GM18858 (cell line): Measurements from ENCODE around the gene LPCAT3.
"Not testable (repeated sequence)": the region's sequence is repeated elsewhere in the genome, so short reads cannot be mapped to it uniquely, and the experiment has no call there.

ENCODE experiments used
- ATAC-seq: cut with Tn5 transposase; IDR thresholded peaks from one replicate; pipeline ENCODE4 v1.9.1; 2021; ENCODE audit not compliant: unreplicated experiment

The LPCAT3 gene, protein sequence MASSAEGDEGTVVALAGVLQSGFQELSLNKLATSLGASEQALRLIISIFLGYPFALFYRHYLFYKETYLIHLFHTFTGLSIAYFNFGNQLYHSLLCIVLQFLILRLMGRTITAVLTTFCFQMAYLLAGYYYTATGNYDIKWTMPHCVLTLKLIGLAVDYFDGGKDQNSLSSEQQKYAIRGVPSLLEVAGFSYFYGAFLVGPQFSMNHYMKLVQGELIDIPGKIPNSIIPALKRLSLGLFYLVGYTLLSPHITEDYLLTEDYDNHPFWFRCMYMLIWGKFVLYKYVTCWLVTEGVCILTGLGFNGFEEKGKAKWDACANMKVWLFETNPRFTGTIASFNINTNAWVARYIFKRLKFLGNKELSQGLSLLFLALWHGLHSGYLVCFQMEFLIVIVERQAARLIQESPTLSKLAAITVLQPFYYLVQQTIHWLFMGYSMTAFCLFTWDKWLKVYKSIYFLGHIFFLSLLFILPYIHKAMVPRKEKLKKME

DNA sequence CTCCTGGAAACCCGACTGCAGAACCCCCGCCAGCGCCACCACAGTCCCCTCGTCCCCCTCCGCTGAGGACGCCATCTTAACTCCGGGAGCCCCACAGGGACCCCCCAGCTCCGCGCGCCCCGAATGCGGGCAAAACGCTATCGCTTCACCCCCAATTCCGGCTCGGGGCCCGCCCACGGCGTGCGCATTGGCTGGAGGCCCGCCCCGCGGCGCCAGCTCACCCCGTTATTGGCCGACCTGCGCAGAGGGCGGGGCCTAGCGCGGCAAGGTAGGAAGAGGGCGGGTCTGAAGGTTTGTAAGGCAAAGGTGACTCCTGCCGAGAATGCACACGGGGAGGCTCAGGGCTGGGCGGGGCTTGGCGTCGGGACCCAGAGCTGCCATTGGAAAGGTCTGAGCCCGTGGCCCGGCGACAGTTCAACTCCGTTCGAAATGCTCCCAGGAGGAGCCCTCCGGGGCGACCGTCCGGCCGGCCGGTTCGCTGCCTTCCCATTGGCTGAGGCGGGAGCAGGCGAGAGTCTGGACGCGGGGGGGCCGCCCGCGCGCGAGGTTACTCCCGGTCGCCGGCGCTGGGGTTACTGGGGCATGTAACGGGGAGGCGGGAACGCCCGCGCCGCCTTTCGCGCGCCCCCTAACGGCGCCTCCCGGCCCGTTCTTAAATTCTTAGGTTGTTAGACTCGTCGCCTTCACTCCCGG is at the start of gene LPCAT3:
TSS of gene LPCAT3 (minus strand) at position 127 of the 693 bp plus-strand sequence. CDS start at position 75, 52 bp downstream.
- peak; percentile 69 for ATAC-seq

DNA sequence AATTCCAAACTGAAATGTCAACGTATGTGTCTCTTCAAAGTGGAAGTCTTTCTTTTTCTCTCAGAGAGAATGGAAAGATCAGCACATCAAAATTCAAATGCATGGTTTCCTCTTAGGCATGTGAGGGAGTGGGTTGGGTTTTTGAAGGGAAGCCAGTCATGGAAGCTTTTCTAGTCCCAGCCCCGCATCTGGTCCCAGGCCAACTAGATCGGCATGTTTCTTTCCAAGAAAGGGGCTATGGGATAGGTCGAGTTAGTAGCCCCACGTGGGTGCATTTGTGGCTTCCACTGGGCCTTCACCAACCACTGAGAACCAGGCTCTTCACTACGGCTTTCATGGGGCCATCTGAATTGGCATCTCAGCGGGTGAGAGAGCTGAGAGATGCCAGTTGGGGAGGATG is 48.8 kb upstream of the LPCAT3 start:
- ATAC-seq, result no peak

DNA sequence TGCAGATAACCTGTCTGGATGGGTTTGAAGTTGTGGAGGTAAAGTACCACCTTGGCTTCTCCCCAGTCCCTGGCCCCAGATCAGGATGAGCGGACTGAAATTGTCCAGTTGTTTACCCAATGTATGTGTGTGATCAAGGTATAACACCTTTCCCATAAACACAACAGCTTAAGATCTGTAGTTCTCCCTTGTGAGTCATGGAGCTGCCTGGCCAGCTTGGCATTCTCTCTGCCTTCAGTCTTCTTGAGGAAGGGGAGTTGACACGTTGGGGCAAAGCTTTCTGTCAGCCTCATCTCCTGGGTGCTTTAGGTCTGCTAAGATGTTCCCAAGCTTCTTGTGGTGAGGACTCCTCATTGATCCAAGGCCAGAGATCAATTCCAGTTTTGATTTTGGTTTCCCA is 48.3 kb upstream of the LPCAT3 start:
- no peak for ATAC-seq

DNA sequence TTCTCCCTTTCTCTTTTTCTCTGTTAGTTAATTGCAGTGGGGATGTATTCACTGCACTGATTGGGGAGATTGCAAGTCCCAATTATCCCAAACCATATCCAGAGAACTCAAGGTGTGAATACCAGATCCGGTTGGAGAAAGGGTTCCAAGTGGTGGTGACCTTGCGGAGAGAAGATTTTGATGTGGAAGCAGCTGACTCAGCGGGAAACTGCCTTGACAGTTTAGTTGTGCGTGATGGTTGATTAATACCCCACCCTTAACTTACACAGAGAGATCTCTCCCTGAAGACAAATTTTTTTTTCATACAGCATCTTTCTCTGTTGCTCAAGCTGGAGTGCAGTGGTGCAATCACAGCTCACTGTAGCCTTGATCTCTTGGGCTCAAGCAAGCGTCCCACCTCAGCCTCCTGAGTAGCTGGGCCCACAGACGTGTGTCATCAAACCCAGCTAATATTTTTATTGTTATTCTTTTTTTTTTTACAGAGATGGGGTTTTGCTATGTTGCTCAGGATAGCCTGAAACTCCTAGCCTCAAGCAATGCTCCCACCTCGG is 46.9 kb upstream of the LPCAT3 start:
- no peak for ATAC-seq

DNA sequence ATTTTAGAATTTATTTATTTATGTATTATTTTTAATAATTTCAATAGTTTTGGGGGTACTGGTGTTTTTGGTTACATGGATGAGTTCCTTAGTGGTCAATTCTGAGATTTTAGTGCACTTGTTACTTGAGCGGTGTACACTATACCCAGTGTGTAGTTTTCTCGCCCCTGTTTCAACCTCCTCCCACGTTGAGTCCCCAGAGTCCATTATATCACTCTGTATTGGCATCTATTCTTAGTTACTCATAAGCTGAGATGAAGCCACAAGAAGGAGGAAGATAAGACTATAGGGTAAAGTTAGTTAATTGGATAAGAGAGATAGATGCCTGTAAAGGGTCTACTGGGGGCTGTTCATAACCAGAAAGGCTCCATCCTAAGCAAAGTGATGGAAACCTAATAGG is 46.2 kb upstream of the LPCAT3 start:
- ATAC-seq, result no peak

DNA sequence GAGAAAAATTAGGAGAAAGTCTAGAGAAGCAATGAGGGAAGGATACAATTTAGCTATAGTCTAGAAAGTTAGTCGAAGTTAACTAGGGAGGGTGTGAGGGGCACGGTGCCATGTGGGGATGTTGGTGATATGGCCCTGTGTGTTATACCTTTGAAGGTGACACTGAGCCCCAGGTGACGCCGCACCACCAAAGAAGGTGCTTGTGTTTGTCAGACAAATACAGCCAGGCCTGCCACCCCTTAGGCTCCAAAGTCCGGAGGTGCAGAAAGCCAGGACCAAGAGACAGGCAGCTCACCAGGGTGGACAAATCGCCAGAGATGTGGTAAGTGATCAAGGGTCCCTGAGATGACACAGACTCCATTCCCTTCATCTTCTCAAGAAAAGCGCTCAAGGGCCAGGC is 43.3 kb upstream of the LPCAT3 start:
- no peak for ATAC-seq

DNA sequence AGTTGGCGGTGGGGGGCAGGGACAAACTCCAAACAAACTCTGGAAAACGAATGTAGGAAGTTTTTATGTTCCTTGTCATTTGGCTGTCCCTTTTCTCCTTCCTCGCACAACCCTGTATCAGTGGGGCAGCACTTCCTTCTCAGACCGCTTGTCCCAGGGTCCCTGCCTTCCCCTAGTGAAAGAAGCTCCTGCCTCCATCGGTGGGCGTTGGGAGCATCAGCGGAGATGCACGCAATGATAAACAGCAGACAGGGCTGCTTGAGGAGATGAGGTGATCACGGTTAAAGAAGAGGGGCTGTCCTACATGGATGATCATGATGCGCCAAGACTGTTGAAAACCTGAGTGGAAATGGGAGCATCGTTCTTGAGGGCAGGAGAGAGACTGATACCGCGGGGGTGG is 42.9 kb upstream of the LPCAT3 start:
- no peak for ATAC-seq

DNA sequence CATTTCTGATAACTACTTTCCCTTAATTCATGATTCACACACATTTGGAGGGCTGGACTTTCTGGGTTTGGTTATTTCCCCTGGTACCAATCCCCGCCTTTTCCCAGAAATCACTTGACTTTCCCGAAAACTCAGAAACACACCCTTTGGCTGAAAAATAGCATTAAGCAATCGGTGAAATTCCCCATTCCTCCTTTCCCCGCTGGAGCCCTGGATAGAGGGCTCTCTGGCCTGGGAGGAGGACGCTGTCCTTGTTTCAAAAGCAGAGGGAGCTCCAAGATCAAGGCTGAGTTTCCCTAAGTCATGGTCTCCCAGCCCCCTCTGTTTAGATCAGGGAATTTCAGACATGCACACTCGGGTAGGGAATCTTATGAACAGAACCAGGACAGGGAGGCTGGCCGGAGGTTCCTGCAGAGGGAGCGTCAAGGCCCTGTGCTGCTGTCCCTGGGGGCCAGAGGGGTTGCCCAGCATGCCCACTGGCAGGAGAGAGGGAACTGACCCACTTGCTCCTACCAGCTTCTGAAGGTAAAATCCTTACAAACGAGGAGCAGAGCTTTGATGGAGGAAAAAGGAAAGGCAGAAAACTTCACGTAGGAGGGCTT is 42.2 kb upstream of the LPCAT3 start, which contains the start of gene C1S:
TSS of gene C1S (plus strand) at position 366 of the 602 bp plus-strand sequence. CDS start 1,195 bp downstream, outside the sequence.
- no peak for ATAC-seq

DNA sequence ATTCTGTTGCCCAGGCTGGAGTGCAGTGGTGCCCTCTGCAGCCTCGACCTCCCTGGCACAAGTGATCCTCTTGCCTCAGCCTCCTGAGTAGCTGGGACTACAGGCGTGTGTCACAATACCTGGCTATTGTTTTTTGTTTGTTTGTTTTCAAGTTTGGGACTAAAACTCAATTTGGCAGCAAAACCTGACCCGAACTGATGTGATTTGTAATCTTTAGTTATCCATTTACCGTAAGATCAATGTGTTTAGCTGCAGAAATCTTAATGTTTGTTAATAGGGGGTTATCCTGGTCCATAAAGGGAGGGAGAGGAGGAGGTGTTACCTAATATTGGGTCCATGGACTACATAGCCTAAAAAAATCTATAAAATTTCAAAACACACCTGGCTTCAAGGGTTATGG is 41.5 kb upstream of the LPCAT3 start:
- ATAC-seq, result no peak

DNA sequence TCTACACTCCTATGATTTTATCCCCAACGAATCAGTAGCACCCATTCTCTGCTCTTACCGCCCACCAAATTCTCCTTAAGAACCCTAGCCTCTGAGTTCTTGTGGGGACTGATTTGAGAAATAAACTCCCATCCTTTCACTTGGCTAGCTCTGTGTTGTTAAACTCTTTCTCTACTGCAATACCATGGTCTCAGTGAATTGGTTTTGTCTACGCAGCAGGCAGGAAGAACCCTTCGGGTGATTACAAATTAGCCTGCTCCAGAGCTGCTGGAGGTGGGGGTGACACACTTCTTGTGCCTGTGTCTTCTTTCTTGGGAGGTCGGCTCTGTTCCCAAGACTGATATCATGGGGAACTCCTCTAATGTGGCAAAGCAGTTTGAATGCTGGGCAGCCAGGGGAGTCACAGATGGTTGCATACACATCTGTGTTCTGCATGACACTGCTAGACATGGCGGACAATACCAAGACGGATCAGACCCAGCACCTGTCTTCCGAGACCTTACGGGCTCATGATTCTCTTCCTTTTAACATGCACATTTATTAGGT is 40.6 kb upstream of the LPCAT3 start:
- no peak for ATAC-seq

DNA sequence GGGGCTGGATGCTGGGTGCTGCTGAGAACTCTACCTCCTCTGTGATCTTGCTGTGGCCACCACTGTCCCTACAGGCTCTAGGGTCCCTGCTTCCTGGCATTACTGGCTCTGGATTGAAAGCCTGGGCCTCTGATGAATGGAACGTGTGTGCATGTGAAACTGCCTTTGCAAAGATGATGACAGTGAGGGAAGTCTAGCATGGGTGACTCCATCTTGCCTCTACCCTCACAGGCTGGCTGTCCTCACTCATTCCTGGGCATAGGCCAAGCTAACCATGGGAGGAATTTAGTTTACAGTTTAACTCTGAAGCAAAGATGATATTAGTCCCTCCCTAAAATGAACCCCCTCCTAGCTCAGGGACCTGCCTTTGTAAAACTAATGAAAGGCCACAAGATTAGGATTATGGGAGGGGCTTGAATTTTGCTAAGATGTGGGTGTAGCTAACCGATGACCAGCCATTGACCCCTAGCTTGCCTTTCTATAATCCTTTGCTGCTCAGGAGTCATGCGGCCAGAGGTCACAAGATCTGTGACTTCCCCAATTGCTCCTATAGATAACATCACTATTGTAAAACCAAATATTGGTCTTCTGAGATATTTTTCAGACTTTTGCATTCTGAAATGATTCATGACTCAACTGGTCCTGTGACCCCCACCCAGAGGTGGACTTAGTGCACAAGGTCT is 40.0 kb upstream of the LPCAT3 start:
- ATAC-seq, result no peak

DNA sequence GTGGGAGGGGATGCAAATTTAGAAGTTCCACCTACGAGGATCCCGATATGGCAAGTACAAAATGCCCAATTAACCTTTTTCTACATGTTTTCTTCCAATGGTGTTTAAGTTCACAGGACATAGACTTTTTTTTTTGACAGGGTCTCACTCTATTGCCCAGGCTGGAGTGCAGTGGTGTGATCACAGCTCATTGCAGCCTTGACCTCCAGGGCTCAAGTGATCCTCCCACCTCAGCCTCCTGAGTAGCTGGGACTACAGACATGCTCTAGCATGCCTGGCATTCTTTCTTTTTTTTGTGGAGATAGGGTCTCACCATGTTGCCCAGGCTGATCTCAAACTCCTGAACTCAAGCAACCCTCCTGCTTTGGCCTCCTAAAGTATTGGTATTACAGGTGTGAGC is 37.5 kb upstream of the LPCAT3 start:
- ATAC-seq, result not testable (repeated sequence)

DNA sequence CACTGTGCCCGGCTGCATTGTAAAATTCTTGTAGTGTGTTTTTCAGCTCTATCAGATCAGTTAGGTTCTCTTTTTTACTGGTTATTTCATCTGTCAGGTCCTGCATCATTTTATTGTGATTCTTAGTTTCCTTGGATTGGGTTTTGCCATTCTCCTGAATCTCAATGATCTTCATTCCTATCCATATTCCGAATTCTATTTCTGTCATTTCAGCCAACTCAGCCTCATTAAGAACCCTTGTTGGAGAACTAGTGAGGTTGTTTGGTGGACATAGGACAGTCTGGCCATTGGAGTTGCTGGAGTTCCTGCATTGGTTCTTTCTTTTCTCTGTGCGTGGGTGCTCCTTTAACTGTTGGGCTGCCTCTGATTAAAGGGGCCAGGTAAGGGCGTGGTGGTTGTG is 36.6 kb upstream of the LPCAT3 start:
- ATAC-seq, result no peak

DNA sequence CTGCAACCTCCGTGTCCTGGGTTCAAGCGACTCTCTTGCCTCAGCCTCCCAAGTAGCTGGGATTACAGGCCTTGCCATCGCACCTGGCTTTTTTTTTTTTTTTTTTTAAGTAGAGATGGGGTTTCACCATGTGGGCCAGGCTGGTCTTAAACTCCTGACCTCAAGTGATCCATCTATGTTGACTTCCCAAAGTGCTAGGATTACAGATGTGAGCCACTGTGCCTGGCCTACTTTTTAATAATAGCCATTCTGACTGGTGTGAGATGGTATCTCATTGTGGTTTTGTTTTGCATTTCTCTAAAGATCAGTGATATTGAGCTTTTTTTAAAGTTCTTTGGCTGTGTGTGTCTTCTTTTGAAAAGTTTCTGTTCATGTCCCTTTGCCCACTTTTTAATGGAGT is 31.7 kb upstream of the LPCAT3 start:
- not testable (repeated sequence) for ATAC-seq

DNA sequence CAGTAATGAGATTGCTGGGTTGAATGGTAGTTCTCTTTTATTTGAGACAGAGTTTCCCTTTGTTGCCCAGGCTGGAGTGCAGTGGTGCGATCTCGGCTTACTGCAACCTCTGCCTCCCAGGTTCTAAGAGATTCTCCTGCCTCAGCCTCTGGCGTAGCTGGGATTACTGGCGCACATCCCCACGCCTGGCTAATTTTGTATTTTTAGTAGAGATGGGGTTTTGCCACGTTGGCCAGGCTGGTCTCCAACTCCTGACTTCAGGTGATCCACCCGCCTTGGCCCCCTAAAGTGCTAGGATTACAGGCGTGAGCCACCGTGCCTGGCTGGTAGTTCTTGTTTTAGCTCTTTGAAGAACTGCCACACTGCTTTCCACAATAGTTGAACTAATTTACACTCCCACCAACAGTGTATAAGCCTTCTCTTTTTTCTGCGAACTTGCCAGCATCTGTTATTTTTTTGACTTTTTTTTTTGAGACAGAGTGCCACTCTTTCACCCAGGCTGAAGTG is 31.2 kb upstream of the LPCAT3 start:
- ATAC-seq, result not testable (repeated sequence)

DNA sequence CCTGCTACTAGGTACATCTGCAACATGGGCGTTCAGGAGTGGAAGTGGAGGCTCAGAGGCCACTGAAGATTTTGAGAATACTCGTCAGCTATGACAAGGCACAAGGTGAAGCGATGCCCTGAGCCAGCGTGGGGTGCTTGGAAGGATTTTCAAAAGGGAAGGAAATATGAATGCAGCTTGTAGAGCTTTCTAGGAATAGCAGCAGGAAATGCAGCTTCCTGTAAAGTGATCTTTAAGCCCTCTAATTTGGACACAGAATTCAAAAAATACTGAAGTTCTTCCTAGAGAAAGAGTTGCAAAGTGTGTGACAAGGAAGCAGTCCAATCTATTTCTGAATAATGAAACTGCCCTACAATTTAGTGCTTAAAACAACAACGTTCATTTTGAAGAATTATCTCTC is 29.0 kb upstream of the LPCAT3 start:
- ATAC-seq, result no peak

DNA sequence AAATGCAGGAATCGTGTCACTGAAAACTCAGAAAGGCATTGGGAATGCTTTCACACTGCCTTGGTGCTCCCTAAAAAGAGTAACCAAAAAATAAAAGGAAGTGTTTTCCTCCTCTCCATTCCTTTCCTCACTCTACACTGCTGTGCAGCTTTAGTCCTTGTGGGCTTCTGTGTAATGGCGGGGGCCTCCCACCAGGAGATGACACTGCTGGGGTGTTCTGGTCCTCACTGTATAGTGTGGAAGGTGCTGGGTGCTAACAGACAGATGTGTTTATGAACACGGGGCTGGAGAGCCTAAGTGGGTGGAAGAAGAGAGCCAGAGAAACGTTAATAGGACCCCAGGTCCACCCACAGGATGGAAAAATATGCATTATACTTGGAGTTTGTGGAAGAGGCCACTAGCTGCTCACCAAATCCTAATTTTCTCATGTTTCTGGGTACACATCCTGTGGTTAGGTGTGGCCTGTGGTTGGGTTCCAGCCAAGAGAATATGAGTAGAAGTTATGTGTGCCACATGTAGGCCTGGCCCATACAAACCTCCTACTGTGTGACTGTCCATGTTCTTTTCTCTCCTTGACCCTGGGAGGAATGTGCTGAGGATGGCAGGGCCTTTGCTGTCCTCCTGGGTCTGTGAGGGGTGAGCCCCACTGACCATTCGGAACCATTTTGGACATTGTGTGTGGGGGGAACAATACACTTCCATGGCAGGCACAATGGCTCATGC is 28.3 kb upstream of the LPCAT3 start:
- ATAC-seq, result no peak

DNA sequence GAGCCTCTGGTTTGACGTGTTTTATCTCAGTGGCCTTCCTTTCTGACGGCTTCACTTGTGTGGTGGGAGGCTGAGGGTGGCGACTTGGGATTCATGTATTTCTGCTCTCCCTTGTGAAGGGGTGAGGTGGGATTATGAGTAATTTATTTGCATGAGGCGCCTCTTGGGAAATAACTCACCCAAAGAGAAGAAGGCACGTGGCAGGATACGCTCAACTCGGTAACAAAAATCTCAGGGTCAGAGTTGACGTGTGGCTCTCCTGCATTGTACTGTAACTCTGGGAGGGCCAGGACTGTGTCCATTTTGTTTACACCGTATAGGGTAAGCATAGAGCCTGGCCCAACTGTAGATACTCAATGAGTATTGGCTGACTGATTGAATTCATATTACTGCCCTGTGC is 27.6 kb upstream of the LPCAT3 start:
- no peak for ATAC-seq

DNA sequence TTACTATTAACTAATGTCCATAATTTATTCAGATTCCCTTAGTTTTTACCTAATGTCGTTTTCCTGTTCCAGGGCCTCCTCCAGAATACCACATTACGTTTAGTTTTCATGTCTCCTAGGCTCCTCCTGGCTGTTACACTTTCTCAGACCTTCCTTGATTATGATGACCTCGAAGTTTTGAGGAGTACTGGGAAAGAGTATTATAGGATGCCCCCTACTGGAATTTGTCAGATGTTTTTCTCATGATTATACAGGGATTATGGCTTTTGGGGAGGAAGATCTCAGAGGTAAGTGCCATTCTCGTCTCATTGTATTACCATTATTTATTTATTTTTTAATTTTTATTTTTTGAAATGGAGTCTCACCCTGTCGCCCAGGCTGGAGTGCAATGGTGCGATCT is 24.6 kb upstream of the LPCAT3 start:
- no peak for ATAC-seq

DNA sequence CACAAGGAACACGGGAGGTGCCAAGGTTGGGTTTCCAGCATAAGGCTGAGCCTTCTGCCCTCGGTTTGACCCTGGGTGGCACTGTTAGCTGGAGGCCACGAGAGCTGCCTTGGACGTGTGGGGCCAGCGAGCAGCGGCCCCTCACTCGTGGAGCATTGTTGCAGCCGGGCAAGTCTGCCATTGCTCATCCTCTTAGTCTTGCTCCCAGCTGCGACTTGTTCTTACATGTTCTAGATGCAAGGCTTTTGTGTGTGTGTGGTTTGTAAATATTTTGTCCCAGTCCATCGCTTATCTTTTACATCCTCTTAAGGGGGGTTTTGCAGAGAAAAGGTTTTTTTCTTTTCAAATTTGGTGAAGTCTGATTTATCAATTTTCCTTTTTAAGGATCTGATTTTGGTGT is 21.1 kb upstream of the LPCAT3 start:
- ATAC-seq, result no peak
